ENCODE results near the gene ABR.

Gene ABR

DNA sequence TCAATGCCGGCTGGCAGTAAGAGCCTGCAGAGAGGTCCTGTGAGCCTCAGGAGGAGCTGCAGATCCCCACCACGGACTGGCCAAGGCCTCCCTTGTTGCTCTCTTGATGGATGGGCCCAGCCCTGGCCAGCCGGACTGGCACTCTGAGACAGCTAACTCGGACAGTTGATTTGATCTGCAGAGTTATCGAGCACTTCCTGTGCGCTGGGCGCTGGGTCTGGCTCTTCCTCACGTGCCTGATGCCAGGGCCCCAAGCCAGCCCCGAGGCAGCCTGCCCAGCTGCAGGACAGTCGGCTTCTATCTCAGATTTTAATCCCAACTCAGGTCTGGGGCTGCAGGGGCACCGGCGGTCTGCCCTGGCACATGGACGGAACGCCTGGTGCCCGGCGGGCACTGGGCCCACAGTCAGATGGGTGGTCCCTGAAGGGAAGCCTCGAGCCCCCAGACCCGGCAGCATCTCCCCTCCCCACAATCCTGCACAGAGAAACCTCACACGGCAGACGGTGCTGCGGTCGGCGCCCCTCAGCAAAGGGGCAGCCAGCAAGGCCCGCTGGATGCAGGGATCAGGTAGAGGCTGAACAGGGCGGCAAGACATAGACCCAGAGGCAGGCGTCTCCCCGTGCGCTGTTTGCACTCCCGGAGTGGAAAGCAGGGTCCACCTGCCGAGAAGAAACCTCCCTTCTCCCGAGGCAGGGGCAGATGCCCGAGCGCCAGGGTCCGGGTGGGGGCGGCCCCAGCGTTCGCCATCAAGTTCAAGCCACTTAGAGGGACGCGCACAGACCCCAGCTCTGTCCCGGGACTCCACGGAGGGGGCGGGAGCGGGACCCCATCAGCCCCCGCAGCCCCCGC is 148.9 kb downstream of the ABR start:
- DNase-seq (ENCODE audit: low read depth) = no peak

DNA sequence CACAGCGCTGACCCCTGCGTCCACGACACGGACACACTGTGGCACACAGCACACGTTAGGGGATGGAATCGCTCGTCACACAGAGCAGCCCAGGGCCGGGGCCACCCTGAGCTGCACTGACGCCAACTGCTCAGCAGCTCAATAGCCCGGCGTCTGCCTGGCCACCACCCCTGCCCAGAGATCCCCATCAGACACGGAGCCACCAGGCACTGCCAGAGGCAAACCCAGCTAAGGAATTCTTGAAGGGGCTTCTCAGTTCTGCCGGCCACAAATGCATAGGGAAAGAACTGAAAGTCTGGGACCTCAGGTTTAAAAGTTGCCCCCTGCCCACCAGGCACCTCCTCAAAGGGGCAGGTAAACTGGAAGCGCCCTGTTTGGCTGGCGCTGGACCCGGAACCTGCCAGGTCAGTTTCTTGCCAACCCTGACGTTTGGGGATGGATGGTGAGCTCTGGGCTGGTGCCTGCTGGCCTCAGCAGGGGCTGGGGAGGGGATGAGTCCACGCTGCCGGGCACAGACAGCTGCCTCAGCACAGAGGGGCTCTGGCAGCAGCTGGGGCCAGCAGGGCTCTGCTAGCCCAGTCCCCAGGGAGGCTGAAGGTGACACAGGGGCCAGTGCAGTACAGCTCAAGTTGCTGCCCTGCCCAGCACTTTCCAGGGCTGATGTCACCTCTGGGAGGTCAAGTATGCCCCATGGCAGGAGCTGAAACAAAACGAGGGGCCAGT is 149.7 kb downstream of the ABR start:
- no peak for DNase-seq (ENCODE audit: low read depth)

DNA sequence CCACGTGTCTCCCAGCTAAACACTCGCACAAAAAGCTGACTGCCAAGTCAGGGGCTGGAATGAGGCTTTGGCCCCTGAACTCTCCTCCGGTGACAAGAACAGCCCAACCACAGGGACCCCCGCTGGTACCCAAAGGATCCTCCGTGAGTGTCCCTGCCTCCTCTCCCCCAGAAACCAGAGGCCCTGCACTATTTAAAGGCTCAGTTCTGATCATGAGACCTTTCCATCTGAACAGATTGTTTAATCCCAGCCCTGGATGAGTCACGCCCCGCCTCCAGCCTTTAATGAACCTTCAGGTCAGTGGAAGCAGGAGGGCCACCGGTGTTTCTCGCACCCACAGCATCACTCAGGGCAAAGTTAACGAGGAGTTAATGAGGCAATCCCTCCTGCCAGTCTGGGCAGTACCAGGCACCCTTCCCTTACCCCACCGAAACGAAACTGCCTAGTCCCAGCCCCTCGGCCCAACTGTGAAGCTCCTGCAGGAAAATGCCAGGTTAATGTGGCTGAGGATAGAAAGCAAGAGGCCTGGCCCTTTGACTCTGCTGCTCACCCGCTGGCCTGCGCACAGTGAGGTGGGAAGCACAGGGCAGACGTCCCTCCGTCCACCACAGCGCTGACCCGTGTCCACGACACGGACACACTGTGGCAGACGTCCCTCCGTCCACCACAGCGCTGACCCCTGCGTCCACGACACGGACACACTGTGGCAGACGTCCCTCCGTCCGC is 150.4 kb downstream of the ABR start:
- DNase-seq (ENCODE audit: low read depth) = peak; percentile 65

DNA sequence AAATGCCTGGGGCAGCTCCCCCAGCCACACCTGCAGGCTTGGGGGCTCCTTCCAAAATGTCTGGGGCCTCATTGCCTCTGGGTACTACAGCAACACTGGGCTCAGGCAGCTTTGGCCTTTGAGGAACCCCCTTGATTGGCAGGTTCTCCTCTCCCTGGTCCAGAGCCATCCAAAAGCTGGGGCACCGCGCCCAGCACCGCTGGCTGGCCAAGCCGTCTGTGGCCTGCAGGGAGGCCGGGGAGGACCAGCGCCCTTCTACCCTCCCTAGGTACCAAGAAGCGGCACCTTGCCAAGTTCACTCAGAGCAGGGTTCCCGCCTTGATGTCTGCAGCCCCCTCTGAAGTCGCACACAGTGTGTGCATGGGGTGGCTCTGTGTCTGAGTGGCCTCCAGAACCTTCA is 152.7 kb downstream of the ABR start:
- DNase-seq (ENCODE audit: low read depth) = no peak

DNA sequence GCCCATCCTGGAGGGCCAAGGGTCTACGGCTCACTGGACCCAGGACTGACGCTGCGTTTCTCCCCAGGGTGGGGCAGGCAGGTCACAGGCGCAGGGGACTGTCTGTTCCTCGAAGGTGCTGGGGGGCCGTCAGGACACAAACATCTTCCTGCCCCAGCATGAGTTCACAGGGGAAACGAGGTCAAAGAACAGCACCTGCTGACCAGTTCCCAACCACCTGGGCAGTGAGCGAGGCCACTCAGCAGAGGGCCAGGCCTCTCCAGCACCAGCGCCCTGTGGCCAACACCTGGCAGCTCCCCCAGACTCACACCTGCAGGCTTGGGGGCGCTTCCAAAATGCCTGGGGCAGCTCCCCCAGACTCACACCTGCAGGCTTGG is 153.2 kb downstream of the ABR start:
- no peak for DNase-seq (ENCODE audit: low read depth)

DNA sequence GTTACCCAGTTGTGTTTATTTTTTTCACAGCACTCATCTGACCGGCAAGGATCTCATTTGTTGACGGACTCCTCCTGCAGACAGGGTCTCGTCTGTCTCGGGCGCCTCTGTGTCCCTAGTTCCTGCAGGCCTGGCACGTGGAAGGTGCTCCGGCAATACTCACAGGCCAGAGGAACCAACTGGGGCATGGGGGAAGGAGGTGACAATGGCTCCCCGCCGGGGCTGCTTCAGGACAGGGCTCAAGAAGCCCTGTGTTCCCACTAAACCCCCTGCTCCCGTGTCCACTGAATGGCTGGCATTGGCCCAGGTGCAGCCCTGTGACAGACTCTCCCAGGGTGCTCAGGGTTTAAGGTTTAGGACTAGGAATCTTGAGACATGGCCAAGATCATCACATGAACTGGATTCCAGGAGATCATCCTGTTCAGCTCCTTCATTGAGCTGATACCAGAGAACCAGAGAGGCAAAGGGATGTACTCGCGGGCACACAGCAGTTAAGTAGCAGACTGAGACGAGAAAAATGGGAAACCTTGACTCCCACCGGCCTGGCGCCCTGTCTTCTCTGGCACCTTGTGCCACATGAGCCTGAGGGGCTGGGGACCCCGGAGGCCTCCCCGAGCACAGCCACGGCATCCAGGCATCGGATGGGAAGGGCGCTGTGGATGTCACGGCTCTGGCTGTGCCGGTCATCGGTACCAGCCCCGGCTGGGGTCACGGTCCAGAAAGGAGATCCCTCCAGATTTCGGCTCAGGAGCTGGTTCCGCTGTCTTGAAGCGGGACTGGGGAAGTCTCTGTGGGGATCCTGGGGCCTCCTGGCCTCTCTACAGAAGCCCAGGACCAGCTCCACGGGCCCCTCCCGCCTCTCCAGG is 153.8 kb downstream of the ABR start:
- DNase-seq (ENCODE audit: low read depth) = no peak

DNA sequence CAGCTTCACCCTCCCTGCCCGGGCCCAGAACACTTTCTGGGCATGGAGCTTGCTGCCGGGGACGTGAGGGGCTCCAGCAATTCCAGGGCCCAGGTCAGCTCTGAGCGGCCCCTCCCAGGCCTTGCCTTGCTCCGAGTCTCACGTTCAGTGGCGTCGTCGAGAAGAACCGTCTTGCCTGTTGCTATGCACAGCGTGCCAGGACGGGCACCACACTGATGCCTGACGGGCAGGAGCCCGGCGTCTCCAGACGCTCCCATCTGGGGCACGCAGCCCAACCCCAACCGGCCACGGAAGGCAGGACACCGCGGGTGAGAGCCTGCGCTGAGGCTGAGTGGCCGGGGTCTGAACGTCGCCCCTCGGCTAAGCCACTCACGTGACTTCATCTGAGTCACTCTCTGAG is 155.7 kb downstream of the ABR start:
- no peak for DNase-seq (ENCODE audit: low read depth)

DNA sequence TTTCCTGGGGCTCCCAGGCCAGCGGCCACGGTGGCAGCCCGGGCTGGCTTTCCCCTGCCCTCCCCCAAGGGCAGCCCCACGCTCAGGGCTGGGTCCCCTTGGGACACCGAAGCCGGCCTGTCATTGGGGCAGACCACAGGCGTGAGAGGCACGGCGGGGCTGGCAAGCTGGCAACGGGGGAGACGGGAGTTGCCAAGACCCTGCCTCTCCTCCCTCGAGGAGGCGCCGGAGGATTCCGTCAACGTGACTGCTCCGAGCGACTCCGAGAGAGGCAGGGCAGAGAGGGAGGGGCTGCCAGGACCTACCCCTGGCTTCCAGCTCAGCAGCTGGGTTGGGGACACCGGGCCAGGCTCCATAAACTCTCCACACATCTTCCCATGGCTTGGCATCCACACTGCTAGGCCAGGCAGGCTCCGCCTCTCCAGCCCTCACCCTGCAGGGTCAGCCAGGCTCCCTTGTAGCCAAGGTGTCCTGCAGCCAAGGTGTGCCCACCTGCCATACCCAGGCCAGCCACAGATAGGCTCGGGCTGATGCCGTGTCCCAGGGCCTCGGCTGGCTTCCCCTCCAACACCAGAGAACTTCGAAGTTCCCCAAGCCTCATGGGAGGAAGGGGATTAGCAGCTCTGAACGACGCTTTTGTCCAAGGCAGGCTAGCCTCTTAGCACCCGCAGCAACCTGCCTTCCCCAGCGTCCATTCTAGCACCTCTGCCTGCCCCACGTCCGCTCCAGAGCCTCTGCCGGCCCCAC is 157.3 kb downstream of the ABR start:
- no peak for DNase-seq (ENCODE audit: low read depth)

DNA sequence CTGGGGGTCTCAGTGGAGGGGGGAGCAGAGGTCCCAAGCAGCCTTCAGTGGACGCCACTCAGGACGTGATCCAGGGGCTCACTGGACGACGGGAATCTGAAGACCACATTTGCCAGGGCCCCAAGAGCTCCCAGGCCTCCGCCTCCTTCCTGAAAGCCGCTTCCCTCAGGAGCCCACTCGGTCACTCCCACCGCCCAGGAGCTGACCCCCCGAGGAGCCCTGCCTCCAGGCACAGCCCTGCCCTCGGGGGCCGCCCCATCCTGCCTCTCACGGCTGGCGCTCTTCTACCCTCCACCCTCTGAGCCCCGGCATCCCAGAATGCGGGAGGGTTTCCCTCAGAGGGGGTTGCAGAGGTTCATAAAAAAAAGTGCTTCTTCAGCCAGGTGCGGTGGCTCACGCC is 158.6 kb downstream of the ABR start:
- DNase-seq (ENCODE audit: low read depth) = no peak

DNA sequence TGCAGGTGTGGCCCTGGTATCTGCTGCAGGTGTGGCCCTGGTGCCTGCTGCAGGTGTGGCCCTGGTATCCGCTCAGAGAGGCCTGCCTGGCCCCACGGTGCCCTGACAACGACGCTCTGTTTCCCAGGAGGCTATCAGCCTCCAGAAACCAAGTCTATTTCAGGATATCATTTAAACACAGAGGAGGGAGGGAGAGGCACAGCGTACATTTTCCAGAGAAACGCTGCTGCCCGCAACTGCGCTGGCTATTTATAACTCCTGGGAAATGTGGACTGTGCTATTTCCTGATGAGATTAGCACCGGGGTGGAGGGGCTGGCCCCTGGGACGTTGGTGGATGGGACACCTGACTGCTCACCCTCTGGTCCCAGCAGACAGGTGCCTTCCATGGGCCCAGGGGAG is 160.3 kb downstream of the ABR start:
- no peak for DNase-seq (ENCODE audit: low read depth)

DNA sequence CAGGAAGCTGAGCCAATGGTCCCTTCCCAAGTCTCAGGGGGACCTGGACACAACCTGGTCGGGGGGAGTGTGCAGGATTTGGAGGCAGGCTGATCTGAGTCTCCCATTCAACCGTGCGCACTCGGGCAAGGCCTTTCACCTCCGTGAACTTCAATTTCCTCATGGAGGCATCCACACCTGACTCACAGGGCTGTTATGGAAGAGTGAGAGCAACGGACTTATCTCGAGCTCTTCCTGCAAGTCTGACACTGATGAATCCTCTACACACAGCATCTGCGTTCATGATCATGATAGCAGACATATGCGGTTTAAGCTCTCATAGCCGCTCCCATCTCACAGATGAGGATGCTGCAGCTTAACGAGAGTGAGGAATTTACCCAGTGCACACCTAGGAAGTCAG is 161.2 kb downstream of the ABR start:
- no peak for DNase-seq (ENCODE audit: low read depth)

DNA sequence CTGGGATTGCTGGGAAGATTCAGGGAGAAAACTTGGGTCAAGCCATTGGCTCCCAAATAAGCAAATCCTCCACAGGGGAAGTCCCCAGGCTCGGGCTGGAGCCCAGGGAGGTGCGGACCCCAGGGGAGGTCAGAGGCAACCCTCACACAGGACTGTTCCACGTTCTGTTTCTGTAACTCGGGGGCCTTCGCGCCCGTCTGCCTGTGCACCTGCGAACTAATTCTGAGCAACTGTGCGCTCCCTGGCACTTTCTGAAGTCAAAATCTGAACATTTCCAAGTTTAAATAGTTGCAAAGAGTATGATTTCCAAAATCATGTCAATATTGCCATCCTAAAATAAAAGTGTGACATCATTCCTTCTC is 166.1 kb downstream of the ABR start:
- no peak for DNase-seq (ENCODE audit: low read depth)

DNA sequence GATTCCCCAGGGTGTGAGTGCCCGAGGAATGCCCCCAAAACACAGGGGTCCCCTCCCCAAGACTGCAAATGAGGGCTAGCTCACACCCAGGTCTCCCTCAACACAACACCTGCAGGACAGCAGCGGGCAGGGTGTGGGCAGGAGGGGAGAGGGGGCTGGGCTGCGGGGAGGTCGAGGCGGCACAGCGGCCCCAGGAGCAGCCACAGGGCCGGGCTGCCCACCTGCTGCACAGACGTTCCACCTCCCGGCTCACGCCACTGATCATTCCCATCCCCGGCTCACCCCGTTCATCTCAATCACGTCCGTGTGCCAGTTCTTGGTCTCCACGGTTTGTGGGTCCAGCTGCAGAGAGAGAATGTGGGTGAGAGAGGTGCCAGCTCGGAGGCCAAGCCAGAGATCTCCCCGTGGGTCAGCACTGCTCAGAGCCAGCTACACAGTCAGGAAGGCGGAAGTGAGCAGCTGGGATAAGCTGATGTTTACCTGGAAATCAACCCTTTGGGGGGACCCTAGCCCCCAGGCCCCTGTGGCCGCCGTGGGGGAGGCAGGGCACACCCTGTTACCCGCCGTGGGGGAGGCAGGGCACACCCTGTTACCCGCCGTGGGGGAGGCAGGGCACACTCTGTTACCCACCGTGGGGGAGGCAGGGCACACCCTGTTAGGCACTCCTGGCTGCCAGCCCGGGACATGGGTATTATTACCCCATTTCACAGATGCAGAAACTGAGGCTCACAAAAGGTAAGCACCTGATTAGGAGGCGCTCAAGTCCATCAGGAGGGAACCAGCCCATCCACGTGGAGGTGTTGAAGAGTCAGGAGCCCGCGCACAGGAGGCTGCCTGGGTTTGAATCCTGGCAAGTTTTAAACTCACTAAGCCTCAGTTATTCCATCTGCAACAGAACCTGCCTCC is 166.7 kb downstream of the ABR start:
- DNase-seq (ENCODE audit: low read depth) = no peak

DNA sequence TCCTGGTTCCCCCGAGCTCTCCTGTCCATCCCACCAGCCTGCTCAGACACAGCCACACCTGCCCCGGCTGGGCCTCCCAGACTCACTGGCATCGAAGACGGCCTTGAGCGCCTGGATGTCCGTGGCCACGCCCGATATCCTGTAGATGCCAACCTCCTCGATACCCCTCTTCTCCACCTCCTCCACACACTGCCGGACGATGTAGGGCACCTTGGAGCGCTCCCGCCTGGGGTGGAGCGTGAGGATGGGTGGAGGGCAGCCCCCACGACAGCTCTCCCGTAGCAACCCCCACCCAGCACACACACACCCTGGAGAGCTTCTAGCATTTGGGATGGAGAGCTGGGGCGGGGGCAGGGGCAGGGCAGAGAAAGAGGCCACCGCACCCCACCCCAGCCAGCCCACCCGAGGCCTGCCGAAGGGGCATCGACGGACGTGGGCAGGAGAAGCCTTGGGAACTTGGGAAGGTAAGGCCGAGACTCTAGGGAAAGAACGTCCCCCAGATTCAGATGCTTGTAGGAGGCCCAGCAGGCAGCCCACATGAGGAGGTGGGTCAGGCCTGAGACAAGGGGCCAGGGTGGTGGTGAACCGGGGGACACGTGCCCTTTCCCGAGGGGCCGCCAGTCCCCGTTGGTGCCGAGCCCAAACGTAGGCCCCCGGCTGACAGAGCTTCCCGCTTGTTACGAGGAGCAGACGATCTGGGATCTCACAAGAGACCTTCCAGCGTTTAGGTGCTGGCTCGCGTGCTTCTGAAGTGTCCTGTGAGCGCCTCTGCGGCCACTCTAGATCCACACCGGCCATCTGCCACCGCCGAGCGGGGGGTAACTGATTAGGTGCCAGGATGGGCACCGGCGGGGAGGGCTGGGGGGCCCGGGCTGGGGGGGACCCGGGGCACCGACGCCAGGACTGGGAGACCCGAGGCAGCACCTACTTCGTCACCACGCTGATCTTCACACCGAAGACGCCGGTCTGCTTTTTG is 167.7 kb downstream of the ABR start:
- DNase-seq (ENCODE audit: low read depth) = no peak

DNA sequence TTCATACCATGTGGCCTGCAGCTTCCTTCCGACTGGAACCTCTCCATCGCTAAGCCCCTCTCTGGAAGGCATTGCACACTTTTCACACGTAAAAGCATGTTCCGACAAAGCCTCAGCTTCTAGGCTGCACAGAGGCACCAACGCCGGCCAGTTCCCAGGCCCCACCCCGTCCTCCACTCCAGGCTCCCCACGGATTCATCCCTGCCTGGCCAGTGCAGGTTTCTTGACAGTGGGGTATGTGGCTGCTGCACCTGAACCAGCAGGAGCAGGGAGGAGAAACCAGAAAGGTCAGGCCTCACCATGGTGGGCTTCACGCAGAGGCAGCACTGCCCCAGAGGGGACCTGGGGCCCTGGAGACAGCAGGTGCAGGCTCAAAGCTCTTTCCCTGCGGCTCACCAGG is 168.6 kb downstream of the ABR start:
- DNase-seq (ENCODE audit: low read depth) = no peak

DNA sequence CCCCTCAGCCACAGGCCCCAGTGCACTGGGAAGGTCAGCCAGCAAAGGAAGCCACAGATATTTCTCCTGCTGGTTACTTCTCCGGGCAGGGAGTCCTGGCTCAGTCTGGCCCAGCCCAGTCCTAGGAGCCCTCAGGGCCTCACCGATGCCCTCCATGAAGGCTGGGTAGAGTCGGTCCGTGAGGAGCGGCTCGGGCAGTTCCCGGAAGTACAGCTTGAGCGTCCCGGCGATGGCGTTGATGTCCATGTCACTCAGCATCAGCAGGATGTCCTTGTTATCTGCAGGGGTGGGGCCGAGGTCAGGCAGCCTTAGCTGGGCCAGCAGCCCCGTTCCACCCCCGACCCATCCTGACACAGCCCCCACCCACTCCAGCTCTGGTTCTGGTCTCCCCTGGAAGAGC is 169.2 kb downstream of the ABR start:
- no peak for DNase-seq (ENCODE audit: low read depth)

DNA sequence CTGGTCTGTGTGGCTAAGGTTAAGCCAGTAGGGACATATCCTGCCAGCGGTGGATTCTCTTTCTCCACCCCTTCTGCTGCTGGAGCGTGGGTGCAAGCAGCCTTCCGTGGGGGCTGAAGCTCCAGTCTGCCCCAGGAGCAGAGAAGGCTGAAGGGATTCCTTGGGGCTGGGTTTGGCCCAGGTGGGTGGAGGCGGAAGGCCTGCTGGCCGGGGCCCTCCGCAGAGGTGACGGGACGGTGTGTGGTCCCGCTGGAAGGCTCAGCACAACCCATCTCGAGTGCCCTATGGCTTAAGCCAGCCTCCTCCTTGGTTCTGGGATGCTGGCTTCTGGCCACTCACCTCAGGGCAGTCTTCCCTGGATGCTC is 169.7 kb downstream of the ABR start:
- DNase-seq (ENCODE audit: low read depth) = no peak

DNA sequence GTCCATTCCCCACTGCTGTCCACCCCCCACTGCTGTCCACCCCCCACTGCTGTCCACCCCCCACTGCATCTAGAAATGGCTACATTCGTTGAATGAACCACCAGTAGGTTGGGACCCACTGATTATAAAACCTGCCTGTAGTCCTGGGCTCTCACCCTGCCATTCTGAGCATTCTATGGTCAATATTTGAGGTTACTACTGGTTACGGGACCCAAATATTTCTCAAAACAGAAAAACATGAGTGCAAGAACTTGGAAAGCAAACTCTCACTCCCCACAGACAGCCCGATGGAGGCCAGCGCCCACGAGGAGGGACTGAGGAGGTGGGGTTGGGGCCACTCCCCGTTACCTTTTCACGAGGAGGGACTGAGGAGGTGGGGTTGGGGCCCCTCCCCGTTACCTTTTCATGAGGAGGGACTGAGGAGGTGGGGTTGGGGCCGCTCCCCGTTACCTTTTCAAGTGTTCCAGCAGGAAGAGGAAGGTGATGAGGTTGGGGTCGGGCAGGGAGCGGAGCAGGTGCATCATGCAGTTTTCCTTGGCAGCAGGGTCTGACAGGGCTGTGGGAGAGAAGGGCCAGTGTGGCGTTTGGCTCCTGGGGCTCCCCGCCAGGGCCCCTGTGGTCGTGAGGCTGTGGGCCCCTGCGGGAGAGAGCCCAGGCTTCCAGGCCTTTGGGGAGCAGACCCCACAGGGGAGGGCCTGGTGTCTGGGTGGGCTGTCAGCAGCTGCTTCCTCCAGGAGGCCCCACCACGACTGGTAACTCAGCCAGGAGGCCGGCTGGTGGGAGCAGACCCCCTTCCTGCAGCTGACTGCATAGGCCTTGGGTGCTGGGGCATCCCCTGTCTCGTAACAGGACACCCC is 170.3 kb downstream of the ABR start:
- no peak for DNase-seq (ENCODE audit: low read depth)
